ENCODE results near the gene COMMD7. TPM values are rescaled to one million over a fixed set of nuclear protein-coding genes. Genes with fewer than 3 reads are reported as not detected.

Gene COMMD7
- total RNA-seq, 1 donor from 2014 or later = 72.3 TPM

- Mint-ChIP-seq H3K27ac (no peak overlapping the region), H3K9me3 (no peaks in the 10 kb centered on the region), H3K27me3 (no peaks in the 10 kb centered on the region), H3K36me3 (no peaks in the 10 kb centered on the region), H3K4me1 (ENCODE audit: unreplicated experiment) (peaks cover 29% of the 10 kb centered on the region), H3K4me3 (no peak overlapping the region)
- no peak for DNase-seq (ENCODE audit: extremely low spot score, unreplicated experiment)
- TF ChIP-seq CTCF (conservative IDR thresholded peaks at IDR 0.05) = no peak
Observed at GRCh38 chr20:32752458-32753250, 9.4 kb upstream of the COMMD7 start.

GRCh38 chr20:32751702-32752457, 8.6 kb upstream of the COMMD7 start:
- Mint-ChIP-seq H3K4me1 (ENCODE audit: unreplicated experiment) (peaks cover 29% of the 10 kb centered on the region), H3K9me3 (no peaks in the 10 kb centered on the region), H3K4me3 (no peak overlapping the region), H3K36me3 (no peaks in the 10 kb centered on the region), H3K27me3 (no peaks in the 10 kb centered on the region), H3K27ac (no peak overlapping the region)
- no peak for TF ChIP-seq CTCF (conservative IDR thresholded peaks at IDR 0.05)
- DNase-seq (ENCODE audit: extremely low spot score, unreplicated experiment) = no peak

GRCh38 chr20:32751293-32751692, 8.0 kb upstream of the COMMD7 start:
- Mint-ChIP-seq H3K4me1 (ENCODE audit: unreplicated experiment) (peaks cover 29% of the 10 kb centered on the region), H3K27me3 (no peaks in the 10 kb centered on the region), H3K4me3 (no peak overlapping the region), H3K36me3 (no peaks in the 10 kb centered on the region), H3K27ac (no peak overlapping the region), H3K9me3 (no peaks in the 10 kb centered on the region)
- no peak for TF ChIP-seq CTCF (conservative IDR thresholded peaks at IDR 0.05)
- DNase-seq (ENCODE audit: extremely low spot score, unreplicated experiment) = no peak

- H3K9me3 Mint-ChIP-seq = no peaks in the 10 kb centered on the region
- no peak for DNase-seq (ENCODE audit: extremely low spot score, unreplicated experiment)
- H3K36me3 Mint-ChIP-seq = no peaks in the 10 kb centered on the region
- no peaks in the 10 kb centered on the region for H3K27me3 Mint-ChIP-seq
- H3K4me3 Mint-ChIP-seq = no peak overlapping the region
- no peak for TF ChIP-seq CTCF (conservative IDR thresholded peaks at IDR 0.05)
- H3K4me1 Mint-ChIP-seq (ENCODE audit: unreplicated experiment) = peaks cover 30% of the 10 kb centered on the region
- peak overlapping the region; percentile 22 for H3K27ac Mint-ChIP-seq
Observed at GRCh38 chr20:32749914-32750637, 6.8 kb upstream of the COMMD7 start.

GRCh38 chr20:32742322-32743236, 688 bp downstream of the COMMD7 start:
- peak overlapping the region; percentile 96 for H3K4me3 Mint-ChIP-seq
- no peaks in the 10 kb centered on the region for H3K36me3 Mint-ChIP-seq
- no peaks in the 10 kb centered on the region for H3K9me3 Mint-ChIP-seq
- no peak for TF ChIP-seq CTCF (conservative IDR thresholded peaks at IDR 0.05)
- peak overlapping the region; percentile 97 for H3K27ac Mint-ChIP-seq
- peaks cover 21% of the 10 kb centered on the region for H3K4me1 Mint-ChIP-seq (ENCODE audit: unreplicated experiment)
- no peaks in the 10 kb centered on the region for H3K27me3 Mint-ChIP-seq
- no peak for DNase-seq (ENCODE audit: extremely low spot score, unreplicated experiment)

Measured in type B pancreatic cell (in vitro differentiated cells).